Neuronal stem cell (in vitro differentiated cells): ENCODE data around the gene AK1.

ENCODE experiments used
- DNase-seq: peaks from one replicate; pipeline ENCODE4 v3.0.0-alpha.2; 2013; ENCODE audit warnings: low spot score
- H2AFZ ChIP-seq: one replicate; pipeline ENCODE4 v1.6.1; 2013; ENCODE audit warnings: mild to moderate bottlenecking, low read length, inconsistent platforms
- H2AK5ac ChIP-seq: 2 replicates; pipeline ENCODE4 v1.6.1; 2013; ENCODE audit warnings: low read depth, mild to moderate bottlenecking, inconsistent platforms, low read length, moderate library complexity, mixed read lengths
- H2BK120ac ChIP-seq: 2 replicates; pipeline ENCODE4 v1.6.1; 2013; ENCODE audit warnings: low read depth, mild to moderate bottlenecking, inconsistent platforms, low read length, moderate library complexity, mixed read lengths
- H2BK12ac ChIP-seq: one replicate; pipeline ENCODE4 v1.6.1; 2013; ENCODE audit warnings: low read length, inconsistent platforms
- H2BK15ac ChIP-seq: 2 replicates; pipeline ENCODE4 v1.6.1; 2013; ENCODE audit warnings: mild to moderate bottlenecking, low read length, inconsistent platforms, mixed read lengths
- H2BK5ac ChIP-seq: one replicate; pipeline ENCODE4 v1.6.1; 2013; ENCODE audit warnings: inconsistent platforms, mild to moderate bottlenecking, low read length, moderate library complexity
- H3K14ac ChIP-seq: one replicate; pipeline ENCODE4 v1.6.1; 2013; ENCODE audit warnings: low read length, inconsistent platforms
- H3K18ac ChIP-seq: 2 replicates; pipeline ENCODE4 v1.6.1; 2013; ENCODE audit warnings: low read length, inconsistent platforms
- H3K23ac ChIP-seq: 2 replicates; pipeline ENCODE4 v1.6.1; 2013; ENCODE audit warnings: low read depth, mild to moderate bottlenecking, mixed read lengths, low read length, inconsistent platforms; ENCODE audit not compliant: poor library complexity
- H3K27ac ChIP-seq: replicated peaks from 3 replicates; pipeline ENCODE4 v1.5.1; 2013; ENCODE audit warnings: low read length, inconsistent platforms
- H3K27me3 ChIP-seq, 3 experiments: 2 replicates each; pipeline ENCODE4 v1.6.1; 2013; ENCODE audit warnings: low read length in 3 of 3, mild to moderate bottlenecking in 2 of 3, inconsistent platforms in 1 of 3, low read depth in 1 of 3, mixed read lengths in 1 of 3, moderate library complexity in 1 of 3; ENCODE audit not compliant: control insufficient read depth in 3 of 3, insufficient read depth in 3 of 3
- H3K36me3 ChIP-seq, 2 donors: replicated peaks in 1 of 2; 2 replicates each; pipeline ENCODE4 v1.6.1; 2013; ENCODE audit warnings: low read length in 2 of 2; ENCODE audit not compliant: control insufficient read depth in 2 of 2, insufficient read depth in 2 of 2
- H3K4ac ChIP-seq: 2 replicates; pipeline ENCODE4 v1.6.1; 2013; ENCODE audit warnings: inconsistent platforms, mild to moderate bottlenecking, low read length, moderate library complexity
- H3K4me1 ChIP-seq, 2 donors: 1 replicate in 1 of 2; 2 replicates in 1 of 2; pipeline ENCODE4 v1.6.1; 2013; ENCODE audit warnings: low read length in 2 of 2, low read depth in 1 of 2; ENCODE audit not compliant: control insufficient read depth in 2 of 2, insufficient read depth in 1 of 2
- H3K4me2 ChIP-seq: one replicate; pipeline ENCODE4 v1.6.1; 2013; ENCODE audit warnings: mild to moderate bottlenecking, low read length, inconsistent platforms; ENCODE audit not compliant: insufficient read depth, poor library complexity, severe bottlenecking
- H3K4me3 ChIP-seq, 2 donors: 2 replicates each; pipeline ENCODE4 v1.5.1; 2013; ENCODE audit warnings: low read length in 2 of 2, mild to moderate bottlenecking in 2 of 2, inconsistent platforms in 1 of 2, moderate library complexity in 1 of 2
- H3K79me1 ChIP-seq: one replicate; pipeline ENCODE4 v1.6.1; 2013; ENCODE audit warnings: low read depth, mild to moderate bottlenecking, inconsistent platforms, low read length, moderate library complexity
- H3K9ac ChIP-seq: one replicate; pipeline ENCODE4 v1.6.1; 2013; ENCODE audit warnings: mild to moderate bottlenecking, low read depth, low read length, inconsistent platforms; ENCODE audit not compliant: poor library complexity
- H3K9me3 ChIP-seq, 2 donors: replicated peaks in 1 of 2; 2 replicates each; pipeline versions ENCODE3 to v1.6.1; 2013; ENCODE audit warnings: low read length in 2 of 2, mild to moderate bottlenecking in 2 of 2, inconsistent platforms in 1 of 2, low read depth in 1 of 2, mixed read lengths in 1 of 2, moderate library complexity in 1 of 2; ENCODE audit not compliant: control insufficient read depth in 2 of 2, insufficient read depth in 1 of 2
- H4K8ac ChIP-seq: one replicate; pipeline ENCODE4 v1.6.1; 2013; ENCODE audit warnings: low read depth, mild to moderate bottlenecking, inconsistent platforms, low read length, moderate library complexity
- H4K91ac ChIP-seq: one replicate; pipeline ENCODE4 v1.6.1; 2013; ENCODE audit warnings: low read length, low read depth, mild to moderate bottlenecking, inconsistent platforms; ENCODE audit not compliant: poor library complexity
- WGBS, 2 donors: extraction: QIAGEN DNeasy Blood & Tissue Kit; methylation state at CpG; one replicate each; pipeline ENCODE4 v1.1.7; 2013; ENCODE audit warnings: missing lambda C conversion rate in 2 of 2, mixed read lengths in 1 of 2; ENCODE audit not compliant: insufficient read length in 2 of 2, insufficient replicate concordance in 1 of 2; ENCODE audit errors: extremely low coverage in 2 of 2; 5-methylcytosine and 5-hydroxymethylcytosine counted together

AK1 gene

DNA sequence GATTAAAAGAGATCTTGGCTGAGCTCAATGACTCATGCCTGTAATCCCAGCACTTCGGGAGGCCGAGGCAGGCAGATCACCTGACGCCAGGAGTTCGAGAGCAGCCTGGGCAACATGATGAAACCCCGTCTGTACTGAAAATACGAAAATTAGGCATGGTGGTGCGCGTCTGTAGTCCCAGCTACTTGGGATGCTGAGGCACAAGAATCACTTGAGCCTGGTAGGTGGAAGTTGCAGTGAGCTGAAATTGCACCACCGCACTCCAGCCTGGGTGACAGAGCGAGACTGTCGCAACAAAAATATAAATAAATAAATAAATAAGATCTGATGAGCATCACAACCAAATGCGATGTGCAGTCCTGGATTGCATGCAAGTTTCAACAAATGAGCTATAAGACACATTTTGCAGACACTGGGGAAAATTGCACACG lies 14.3 kb downstream of the AK1 start:
- no peak overlapping the region for H3K23ac ChIP-seq
- WGBS, 2 donors, result no CpG with 5 or more reads among the region's 13 CpGs
- no peak overlapping the region for H2AFZ ChIP-seq
- H3K27ac ChIP-seq, result no peak overlapping the region
- peaks cover 0 to 3% (median 0%) of the 10 kb centered on the region in 3 experiments for H3K27me3 ChIP-seq
- DNase-seq, result no peak
- no peak overlapping the region for H3K14ac ChIP-seq
- no peak overlapping the region for H2BK12ac ChIP-seq
- no peak overlapping the region for H2BK15ac ChIP-seq
- no peak overlapping the region for H2AK5ac ChIP-seq
- H4K8ac ChIP-seq, result no peak overlapping the region
- H2BK120ac ChIP-seq, result no peak overlapping the region
- peaks cover 4 to 10% of the 10 kb centered on the region in 2 donors for H3K4me1 ChIP-seq
- no peak overlapping the region for H2BK5ac ChIP-seq
- H3K4ac ChIP-seq, result no peak overlapping the region
- H3K4me2 ChIP-seq, result no peak overlapping the region
- H3K4me3 ChIP-seq, result no peak overlapping the region
- no peak overlapping the region for H4K91ac ChIP-seq
- no peaks in the 10 kb centered on the region for H3K79me1 ChIP-seq
- H3K9me3 ChIP-seq, result no peaks in the 10 kb centered on the region
- no peak overlapping the region for H3K18ac ChIP-seq
- peaks cover 0 to 3% of the 10 kb centered on the region in 2 donors for H3K36me3 ChIP-seq
- H3K9ac ChIP-seq, result no peak overlapping the region

DNA sequence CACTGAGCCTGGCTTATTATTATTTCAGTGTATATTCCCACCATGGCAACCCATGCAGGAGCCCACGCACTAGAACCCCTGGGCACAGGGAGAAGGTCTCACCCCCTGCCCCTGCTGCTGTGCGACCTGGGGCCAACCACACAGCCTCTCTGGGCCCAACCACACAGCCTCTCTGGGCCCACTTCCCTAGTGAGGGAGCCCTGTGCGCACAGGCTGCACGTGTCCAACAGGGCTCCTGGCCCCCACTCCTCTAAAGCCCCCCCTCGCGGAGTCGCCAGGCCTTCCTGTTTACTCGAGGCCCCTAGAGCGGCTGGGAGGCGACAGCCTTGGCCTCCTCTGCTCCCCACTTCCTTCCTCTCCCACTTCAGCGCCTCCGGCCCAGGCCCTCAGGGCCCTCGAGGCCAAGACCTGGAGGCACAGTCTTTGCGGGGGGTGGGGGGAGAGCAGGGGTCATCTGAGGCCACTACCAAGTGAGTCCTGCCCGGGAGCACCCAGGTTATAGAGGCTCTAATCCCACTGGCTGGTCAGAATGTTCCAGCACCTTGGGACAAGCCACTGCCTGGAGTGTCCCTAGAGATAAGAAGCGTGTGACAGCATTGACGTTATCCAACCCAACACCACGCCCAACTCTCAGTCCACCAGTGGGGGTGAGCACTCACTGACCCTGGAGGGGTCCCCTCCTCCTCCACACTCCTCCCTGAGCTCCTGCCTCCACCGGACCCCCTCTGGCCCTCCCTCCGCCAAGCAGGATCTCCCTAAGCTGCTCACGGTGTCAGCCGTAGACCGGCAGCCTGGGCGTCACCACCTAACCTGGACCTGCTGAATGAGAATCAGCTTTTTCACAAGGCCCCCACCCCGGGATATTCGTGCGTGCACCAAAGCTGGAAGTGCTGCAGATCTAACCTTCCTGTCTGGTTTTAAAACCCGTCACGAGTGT lies 15.1 kb downstream of the AK1 start:
- no peak overlapping the region for H4K8ac ChIP-seq
- no peak overlapping the region for H3K4ac ChIP-seq
- no peak overlapping the region for H3K9ac ChIP-seq
- H2BK12ac ChIP-seq, result peak overlapping the region; percentile 5
- H4K91ac ChIP-seq, result no peak overlapping the region
- peak overlapping the region; percentile 44 for H3K18ac ChIP-seq
- peak overlapping the region; percentile 47 for H3K23ac ChIP-seq
- no peak for DNase-seq
- H3K4me3 ChIP-seq, result no peak overlapping the region
- peaks cover 0 to 3% (median 0%) of the 10 kb centered on the region in 3 experiments for H3K27me3 ChIP-seq
- peaks cover 0 to 3% of the 10 kb centered on the region in 2 donors for H3K36me3 ChIP-seq
- no peak overlapping the region for H3K4me2 ChIP-seq
- H2BK5ac ChIP-seq, result no peak overlapping the region
- peak overlapping the region; percentile 53 for H2AFZ ChIP-seq
- H3K27ac ChIP-seq, result no peak overlapping the region
- H3K14ac ChIP-seq, result peak overlapping the region; percentile 63
- peak overlapping the region; percentile 45 for H2AK5ac ChIP-seq
- no peaks in the 10 kb centered on the region for H3K9me3 ChIP-seq
- H2BK15ac ChIP-seq, result peak overlapping the region; percentile 27
- peaks cover 4 to 10% of the 10 kb centered on the region in 2 donors for H3K4me1 ChIP-seq
- no peaks in the 10 kb centered on the region for H3K79me1 ChIP-seq
- H2BK120ac ChIP-seq, result no peak overlapping the region
- no CpG with 5 or more reads among the region's 29 CpGs for WGBS, 2 donors

GRCh38 chr9:127860779-127861178 lies 16.7 kb downstream of the AK1 start:
- Histone ChIP-seq H3K9ac (no peak overlapping the region), H3K18ac (peak overlapping the region; percentile 16), H4K91ac (no peak overlapping the region), H3K9me3 (no peaks in the 10 kb centered on the region), H3K4me2 (no peak overlapping the region), H3K4me3 (no peak overlapping the region), H3K23ac (peak overlapping the region; percentile 77), H2AFZ (no peak overlapping the region), H3K36me3 (peaks cover 0 to 1% of the 10 kb centered on the region in 2 donors), H3K27ac (no peak overlapping the region), H2AK5ac (peak overlapping the region; percentile 59), H2BK12ac (peak overlapping the region; percentile 14), H4K8ac (no peak overlapping the region), H3K14ac (no peak overlapping the region), H2BK5ac (peak overlapping the region; percentile 32), H3K4me1 (peaks cover 1 to 10% of the 10 kb centered on the region in 2 donors), H3K4ac (no peak overlapping the region), H2BK120ac (no peak overlapping the region), H2BK15ac (no peak overlapping the region), H3K79me1 (peaks cover 1% of the 10 kb centered on the region), H3K27me3 (peaks cover 0 to 1% (median 0%) of the 10 kb centered on the region in 3 experiments)
- no peak for DNase-seq
- no CpG with 5 or more reads among the region's 11 CpGs for WGBS, 2 donors

DNA sequence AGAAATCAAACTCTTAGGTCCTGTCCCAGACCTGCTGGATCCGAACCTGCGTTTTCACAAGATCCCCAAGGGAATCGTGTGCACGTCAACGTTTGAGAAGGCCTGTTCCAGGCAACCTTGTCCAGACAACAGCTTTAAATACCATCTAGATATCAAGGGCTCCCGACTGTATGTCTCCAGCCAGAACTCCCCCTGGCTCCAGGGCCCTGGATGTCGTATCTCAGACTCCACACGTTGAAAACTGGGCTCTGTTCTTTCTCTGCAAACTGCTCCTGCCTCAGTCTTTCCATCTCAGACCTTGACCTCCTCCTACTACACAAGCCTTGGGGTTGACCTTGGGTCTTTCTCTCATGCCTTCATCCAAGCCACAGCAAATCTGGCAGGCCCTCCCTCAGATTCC lies 17.2 kb downstream of the AK1 start:
- Histone ChIP-seq H3K9me3 (no peaks in the 10 kb centered on the region), H3K4me3 (no peak overlapping the region), H4K8ac (no peak overlapping the region), H3K27me3 (no peaks in the 10 kb centered on the region), H2BK15ac (no peak overlapping the region), H3K27ac (no peak overlapping the region), H3K4me2 (no peak overlapping the region), H2AK5ac (peak overlapping the region; percentile 59), H4K91ac (no peak overlapping the region), H3K14ac (no peak overlapping the region), H2BK120ac (no peak overlapping the region), H2AFZ (no peak overlapping the region), H3K4me1 (peaks cover 0 to 8% of the 10 kb centered on the region in 2 donors), H3K23ac (peak overlapping the region; percentile 77), H3K79me1 (peaks cover 1% of the 10 kb centered on the region), H3K4ac (no peak overlapping the region), H3K36me3 (no peaks in the 10 kb centered on the region), H3K18ac (no peak overlapping the region), H2BK5ac (no peak overlapping the region), H2BK12ac (peak overlapping the region; percentile 14), H3K9ac (no peak overlapping the region)
- no peak for DNase-seq
- WGBS, 2 donors, result no CpG with 5 or more reads among the region's 8 CpGs
